Naive thymus-derived CD4-positive, alpha-beta T cell (primary cell): Measurements from ENCODE around the gene DGKH. TPM values are rescaled to one million over a fixed set of nuclear protein-coding genes. Genes with fewer than 3 reads are reported as not detected.
A peak's percentile ranks its signal among the peaks of the same experiment; 100 is the strongest.

ENCODE experiments used
- ATAC-seq: fragments of 150-1000 bp; cut with Tn5 transposase; 2 replicates; pipeline ENCODE4 v1.10.0; 2021; ENCODE audit warnings: mild to moderate bottlenecking, moderate library complexity
- CTCF ChIA-PET: fragments of 350-600 bp; sonication (Branson Sonifier 250); formaldehyde crosslinking; loops from one replicate; lab custom pipeline; 2021; ENCODE audit warnings: antibody characterized with exemption; lab: Charles Lee
- POLR2A ChIA-PET: fragments of 350-600 bp; sonication (Branson Sonifier 250); formaldehyde crosslinking; loops from one replicate; lab custom pipeline; 2021; ENCODE audit warnings: antibody characterized with exemption, inconsistent platforms; lab: Charles Lee
- DNase-seq, 9 donors: peaks; one replicate each; pipeline versions ENCODE4 v3.0.0 to v3.0.0-alpha.2; 2020 to 2022; ENCODE audit warnings: mixed read lengths in 1 of 9
- H3K27ac ChIP-seq: one replicate; pipeline ENCODE4 v1.7.0; 2013; ENCODE audit warnings: mild to moderate bottlenecking, low read depth, low read length, moderate library complexity
- H3K27me3 ChIP-seq, 2 donors: one replicate each; pipeline ENCODE4 v1.7.0; 2013; ENCODE audit warnings: low read length in 2 of 2, mild to moderate bottlenecking in 2 of 2, moderate library complexity in 2 of 2; ENCODE audit not compliant: control insufficient read depth in 2 of 2, insufficient read depth in 2 of 2
- H3K36me3 ChIP-seq, 3 experiments: 1 replicate in 2 of 3; 2 replicates in 1 of 3; pipeline ENCODE4 v1.7.0; 2013; ENCODE audit warnings: low read length in 3 of 3, mild to moderate bottlenecking in 3 of 3, moderate library complexity in 1 of 3; ENCODE audit not compliant: insufficient read depth in 3 of 3, control insufficient read depth in 2 of 3
- H3K4me1 ChIP-seq, 2 donors: one replicate each; pipeline ENCODE4 v1.7.0; 2013; ENCODE audit warnings: low read length in 2 of 2, mild to moderate bottlenecking in 2 of 2, moderate library complexity in 1 of 2; ENCODE audit not compliant: control insufficient read depth in 2 of 2, insufficient read depth in 2 of 2
- H3K4me3 ChIP-seq: 2 replicates; pipeline ENCODE4 v1.7.0; 2013; ENCODE audit warnings: mild to moderate bottlenecking, low read length
- H3K9me3 ChIP-seq, 3 experiments: 1 replicate in 2 of 3; 2 replicates in 1 of 3; pipeline ENCODE4 v1.7.0; 2013; ENCODE audit warnings: low read length in 3 of 3; ENCODE audit not compliant: control insufficient read depth in 2 of 3
- H3K27ac Mint-ChIP-seq, 9 donors: one replicate each; pipeline ENCODE4 v1.8.0; 2020 to 2022; ENCODE audit warnings: mixed read lengths in 9 of 9, mild to moderate bottlenecking in 8 of 9, moderate library complexity in 5 of 9, inconsistent platforms in 2 of 9
- H3K27me3 Mint-ChIP-seq, 5 donors: one replicate each; pipeline ENCODE4 v1.8.0; 2021 to 2022; ENCODE audit warnings: mixed read lengths in 5 of 5, mild to moderate bottlenecking in 1 of 5
- H3K36me3 Mint-ChIP-seq, 5 donors: one replicate each; pipeline ENCODE4 v1.8.0; 2020 to 2022; ENCODE audit warnings: mixed read lengths in 5 of 5, mild to moderate bottlenecking in 3 of 5, inconsistent platforms in 1 of 5
- H3K4me1 Mint-ChIP-seq, 7 donors: one replicate each; pipeline ENCODE4 v1.8.0; 2020 to 2022; ENCODE audit warnings: mixed read lengths in 7 of 7, mild to moderate bottlenecking in 3 of 7, inconsistent platforms in 1 of 7
- H3K4me3 Mint-ChIP-seq, 10 donors: one replicate each; pipeline ENCODE4 v1.8.0; 2020 to 2022; ENCODE audit warnings: mild to moderate bottlenecking in 10 of 10, mixed read lengths in 10 of 10, moderate library complexity in 6 of 10, inconsistent platforms in 2 of 10
- H3K9me3 Mint-ChIP-seq, 11 donors: one replicate each; pipeline ENCODE4 v1.8.0; 2020 to 2022; ENCODE audit warnings: mixed read lengths in 11 of 11, mild to moderate bottlenecking in 4 of 11, inconsistent platforms in 1 of 11, moderate library complexity in 1 of 11
- intact Hi-C, 2 donors: fragments of 100-400 bp; cut with micrococcal nuclease; formaldehyde crosslinking; loops; one replicate each; pipeline ENCODE4 v1.15.1; 2023
- polyA plus RNA-seq, 2 donors: library from polyadenylated mRNA; unstranded; fragments of 300-500 nt; fragmentation: Illumina TruSeq; gene quantifications; one replicate each; pipeline ENCODE4 v1.2.3, GENCODE V29; 2021
- total RNA-seq, 6 experiments: library from RNA in 5 of 6; stranded (reverse) in 5 of 6; gene quantifications; 1 replicate in 5 of 6; 2 replicates in 1 of 6; pipeline ENCODE4 v1.2.3 and lab custom pipeline; 2021 to 2026

Gene DGKH
- total and polyA plus RNA-seq, 7 experiments from 2014 or later, result 0.85 to 16.4 (median 6.8) TPM

DNA sequence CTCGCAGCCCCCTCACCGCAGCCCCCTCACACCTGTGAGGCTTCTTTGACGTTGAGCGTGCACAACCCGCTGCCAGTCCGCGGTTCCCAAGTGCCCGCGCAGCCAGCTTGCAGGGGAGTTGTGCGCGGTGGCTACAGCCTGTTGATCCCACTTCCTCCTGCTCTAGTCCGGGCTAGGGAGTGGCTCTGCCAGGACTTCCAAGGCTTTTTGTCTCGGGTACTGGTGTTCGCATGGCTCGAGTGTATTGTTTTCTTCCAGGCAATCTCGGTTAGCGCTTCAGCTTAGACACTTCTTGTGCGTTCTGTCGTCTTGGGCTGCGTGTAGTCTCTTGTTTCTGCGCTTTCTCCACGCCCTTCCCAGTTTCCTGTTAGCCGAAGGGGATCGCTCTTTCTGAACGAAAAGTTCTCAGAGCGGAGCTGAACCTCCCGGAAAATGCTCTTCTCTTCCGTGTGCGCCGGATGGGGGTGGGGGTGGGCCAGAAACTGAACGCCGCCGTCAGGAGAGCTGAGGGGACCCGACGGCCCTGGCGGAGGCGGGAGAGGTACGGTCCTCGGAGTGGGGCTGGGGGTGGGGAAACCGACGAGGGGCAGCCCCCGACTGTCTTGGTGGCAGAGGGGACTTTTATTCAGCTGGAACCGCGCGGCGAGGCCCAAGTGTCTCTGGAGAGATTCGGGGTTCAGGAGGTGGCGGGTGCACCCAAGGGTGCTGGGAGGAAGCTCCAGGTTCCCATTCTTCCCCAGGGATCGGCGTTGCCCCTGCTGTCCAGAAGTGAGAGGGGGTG is 697 bp upstream of the DGKH start:
- no peaks in the 10 kb centered on the region for H3K27me3 ChIP-seq
- Mint-ChIP-seq H3K9me3 (peaks cover 0 to 1% (median 0%) of the 10 kb centered on the region in 11 donors), H3K36me3 (peaks cover 0 to 10% (median 0%) of the 10 kb centered on the region in 5 donors), H3K4me3 (peak overlapping the region; percentile 83 to 96 (median 92)), H3K4me1 (peaks cover 5 to 35% (median 15%) of the 10 kb centered on the region in 7 donors), H3K27ac (peak overlapping the region in 8 of 9 donors; percentile 31 to 93 (median 66)), H3K27me3 (peaks cover 0 to 16% (median 0%) of the 10 kb centered on the region in 5 donors)
- ATAC-seq, result peak; percentile 42
- peaks cover 5 to 9% of the 10 kb centered on the region in 2 donors for H3K4me1 ChIP-seq
- peak overlapping the region; percentile 59 for H3K4me3 ChIP-seq
- POLR2A ChIA-PET, result interaction anchor here (0.6 to 2.7 kb wide), 6 partner anchors 9 to 987 kb away, joined by 3 to 12 read pairs (median 4); partner anchors contain the start of genes VWA8 and WBP4
- H3K36me3 ChIP-seq, result peaks cover 0 to 3% (median 0%) of the 10 kb centered on the region in 3 experiments
- H3K9me3 ChIP-seq, result no peaks in the 10 kb centered on the region
- peak in 7 of 9 donors; percentile 18 to 46 (median 23) for DNase-seq
- peak overlapping the region; percentile 67 for H3K27ac ChIP-seq
- intact Hi-C loops, result loop anchor here (1.0 to 10.0 kb wide), 12 partner anchors 7 to 1273 kb away; partner anchors contain the start of genes VWA8 (in 2 of the 2), KBTBD6 (in 1 of the 2), MRPS31 (in 1 of the 2) and NAA16 (in 1 of the 2)
- CTCF ChIA-PET, result interaction anchor here (0.6 kb wide), 2 partner anchors 9 to 27 kb away, joined by 3 to 4 read pairs; no protein-coding TSS in a partner anchor

GRCh38 chr13:42048684-42049453 is 421 bp downstream of the DGKH start:
- Histone ChIP-seq H3K36me3 (peaks cover 0 to 3% (median 0%) of the 10 kb centered on the region in 3 experiments), H3K27me3 (no peaks in the 10 kb centered on the region), H3K9me3 (no peaks in the 10 kb centered on the region), H3K27ac (peak overlapping the region; percentile 67), H3K4me3 (peak overlapping the region; percentile 84), H3K4me1 (peaks cover 5 to 9% of the 10 kb centered on the region in 2 donors)
- CTCF ChIA-PET, result no interaction called here
- POLR2A ChIA-PET, result interaction anchor here (1.2 to 2.7 kb wide), 2 partner anchors 88 to 988 kb away, joined by 3 to 12 read pairs; partner anchors contain the start of genes VWA8 and WBP4
- Mint-ChIP-seq H3K27me3 (peaks cover 0 to 15% (median 0%) of the 10 kb centered on the region in 5 donors), H3K9me3 (peaks cover 0 to 1% (median 0%) of the 10 kb centered on the region in 11 donors), H3K4me1 (peaks cover 6 to 38% (median 15%) of the 10 kb centered on the region in 7 donors), H3K4me3 (peak overlapping the region; percentile 83 to 96 (median 92)), H3K27ac (peak overlapping the region in 2 of 9 donors; percentile 74 to 78), H3K36me3 (peaks cover 0 to 11% (median 0%) of the 10 kb centered on the region in 5 donors)
- DNase-seq, result peak; percentile 20 to 81 (median 43)
- intact Hi-C loops, result loop anchor here (1.0 to 10.0 kb wide), 12 partner anchors 9 to 1274 kb away; partner anchors contain the start of genes VWA8 (in 2 of the 2), KBTBD6 (in 1 of the 2), MRPS31 (in 1 of the 2) and NAA16 (in 1 of the 2)
- peak; percentile 81 for ATAC-seq

DNA sequence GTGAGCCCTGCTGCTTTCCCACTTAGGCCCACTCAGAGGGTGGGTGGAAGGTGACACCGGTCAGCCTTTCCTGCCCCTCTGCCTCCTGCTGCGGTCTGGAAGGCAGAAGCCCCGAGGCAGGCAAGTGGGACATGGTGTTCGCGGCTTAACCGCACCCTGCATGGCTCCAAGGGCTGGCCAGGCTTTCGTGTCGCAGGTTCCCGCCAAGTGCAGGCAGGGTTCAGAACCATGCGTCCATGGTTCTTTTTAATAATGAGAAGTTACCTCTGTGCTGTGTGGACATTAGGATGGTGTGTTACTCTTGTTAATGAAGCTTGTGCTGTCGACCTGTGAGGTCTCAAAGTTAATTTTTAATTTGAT is 986 bp downstream of the DGKH start:
- Histone ChIP-seq H3K27ac (peak overlapping the region; percentile 16), H3K9me3 (no peaks in the 10 kb centered on the region), H3K4me3 (peak overlapping the region; percentile 84), H3K36me3 (peaks cover 0 to 3% (median 0%) of the 10 kb centered on the region in 3 experiments), H3K27me3 (no peaks in the 10 kb centered on the region), H3K4me1 (peaks cover 5 to 9% of the 10 kb centered on the region in 2 donors)
- peaks cover 0 to 11% (median 0%) of the 10 kb centered on the region in 5 donors for H3K36me3 Mint-ChIP-seq
- intact Hi-C loops, result loop anchor here (2.0 to 10.0 kb wide), 10 partner anchors 61 to 1275 kb away; partner anchors contain the start of genes VWA8 (in 2 of the 2), KBTBD6 (in 1 of the 2), MRPS31 (in 1 of the 2) and NAA16 (in 1 of the 2)
- H3K9me3 Mint-ChIP-seq, result no peaks in the 10 kb centered on the region
- peaks cover 0 to 15% (median 0%) of the 10 kb centered on the region in 5 donors for H3K27me3 Mint-ChIP-seq
- ATAC-seq, result no peak
- H3K4me3 Mint-ChIP-seq, result peak overlapping the region; percentile 82 to 96 (median 89)
- DNase-seq, result no peak
- POLR2A ChIA-PET, result interaction anchor here (2.7 kb wide), 1 partner anchor 89 kb away, joined by 12 read pairs; the partner anchor contains the start of gene VWA8
- CTCF ChIA-PET, result no interaction called here
- H3K4me1 Mint-ChIP-seq, result peaks cover 6 to 41% (median 15%) of the 10 kb centered on the region in 7 donors
- H3K27ac Mint-ChIP-seq, result peak overlapping the region in 2 of 9 donors; percentile 38 to 74

DNA sequence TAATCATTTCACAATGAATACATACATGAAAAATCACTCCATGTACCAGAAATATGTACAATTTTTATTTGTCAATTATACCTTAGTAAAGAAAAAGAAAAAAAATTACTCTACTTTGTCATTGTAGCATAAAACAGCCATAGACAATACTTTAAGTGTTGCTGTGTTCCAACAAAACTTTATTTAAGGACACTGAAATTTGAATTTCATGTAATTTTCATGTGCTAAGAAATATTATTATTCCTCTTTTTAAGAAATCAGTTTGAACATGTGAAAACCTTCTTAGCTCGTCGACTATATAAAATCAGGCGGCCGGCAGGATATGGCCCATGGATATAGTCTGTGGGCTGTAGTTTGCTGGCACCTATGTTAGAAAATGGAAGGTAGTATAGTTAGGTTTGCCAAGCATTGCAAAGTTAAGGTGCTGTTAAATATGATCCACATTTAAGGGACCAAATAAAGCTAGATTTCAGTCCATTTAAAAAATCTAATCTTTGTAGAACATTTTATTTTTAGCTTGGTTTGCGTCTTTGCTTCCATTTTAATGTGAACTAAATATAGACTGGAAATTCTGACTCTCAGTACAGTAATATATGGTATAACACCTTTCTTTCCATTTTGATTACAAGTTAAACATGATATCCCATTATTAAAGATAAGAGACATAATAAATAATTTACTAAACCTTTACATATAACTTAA is 6.5 kb downstream of the DGKH start:
- no peak overlapping the region for H3K27ac ChIP-seq
- H3K36me3 ChIP-seq, result no peaks in the 10 kb centered on the region
- no peaks in the 10 kb centered on the region for H3K9me3 ChIP-seq
- ChIA-PET CTCF (interaction anchor here (1.2 kb wide), 1 partner anchor 21 kb away, joined by 3 read pairs; no protein-coding TSS in a partner anchor), POLR2A (interaction anchor here (0.6 kb wide), 1 partner anchor 639 kb away, joined by 3 read pairs; no protein-coding TSS in a partner anchor)
- intact Hi-C loops, result loop anchor here in 1 of 2 donors (2.0 kb wide), 1 partner anchor 16 kb away; no protein-coding TSS in a partner anchor
- H3K36me3 Mint-ChIP-seq, result peaks cover 6 to 26% (median 9%) of the 10 kb centered on the region in 5 donors
- H3K27me3 ChIP-seq, result no peaks in the 10 kb centered on the region
- peaks cover 0 to 45% (median 4%) of the 10 kb centered on the region in 7 donors for H3K4me1 Mint-ChIP-seq
- ATAC-seq, result no peak
- H3K4me3 ChIP-seq, result no peak overlapping the region
- no peak overlapping the region for H3K27ac Mint-ChIP-seq
- no peaks in the 10 kb centered on the region for H3K4me1 ChIP-seq
- H3K27me3 Mint-ChIP-seq, result no peaks in the 10 kb centered on the region
- peaks cover 0 to 6% (median 0%) of the 10 kb centered on the region in 11 donors for H3K9me3 Mint-ChIP-seq
- no peak for DNase-seq
- no peak overlapping the region for H3K4me3 Mint-ChIP-seq

DNA sequence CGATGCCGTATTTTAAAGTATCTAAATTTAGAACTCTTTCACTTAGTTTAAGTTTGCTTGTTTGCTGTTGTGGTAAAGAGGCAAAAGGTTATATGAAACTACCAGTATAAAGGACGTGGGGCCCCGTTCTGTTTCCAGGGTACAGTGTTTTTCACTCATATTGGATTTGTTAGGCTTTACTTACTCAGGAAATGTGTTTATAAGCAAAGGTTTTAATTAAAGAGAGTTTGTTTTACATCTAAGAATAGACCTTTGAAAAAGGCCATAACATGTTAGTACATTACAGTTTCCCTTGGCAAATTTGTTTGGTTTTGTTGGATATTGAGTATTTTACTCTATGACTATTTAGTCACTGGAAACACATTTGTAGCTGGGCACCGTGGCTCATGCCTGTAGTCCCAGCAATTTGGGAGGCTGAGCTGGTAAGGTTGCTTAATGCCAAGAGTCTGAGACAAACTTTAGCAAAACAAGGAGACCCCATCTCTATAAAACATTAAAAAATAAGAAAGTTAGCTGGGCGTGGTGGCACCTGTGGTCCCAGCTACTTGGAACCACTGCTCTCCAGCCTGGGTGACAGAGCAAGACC is 7.1 kb downstream of the DGKH start:
- Mint-ChIP-seq H3K9me3 (peaks cover 0 to 8% (median 0%) of the 10 kb centered on the region in 11 donors), H3K27ac (no peak overlapping the region), H3K27me3 (no peaks in the 10 kb centered on the region), H3K4me1 (peaks cover 0 to 41% (median 4%) of the 10 kb centered on the region in 7 donors), H3K36me3 (peaks cover 9 to 31% (median 12%) of the 10 kb centered on the region in 5 donors), H3K4me3 (no peak overlapping the region)
- intact Hi-C loops, result loop anchor here in 1 of 2 donors (2.0 kb wide), 1 partner anchor 17 kb away; no protein-coding TSS in a partner anchor
- Histone ChIP-seq H3K4me3 (no peak overlapping the region), H3K27me3 (no peaks in the 10 kb centered on the region), H3K27ac (no peak overlapping the region), H3K36me3 (no peaks in the 10 kb centered on the region), H3K9me3 (no peaks in the 10 kb centered on the region), H3K4me1 (no peaks in the 10 kb centered on the region)
- ChIA-PET CTCF (interaction anchor here (1.2 kb wide), 1 partner anchor 20 kb away, joined by 3 read pairs; no protein-coding TSS in a partner anchor), POLR2A (interaction anchor here (0.6 to 2.1 kb wide), 3 partner anchors 8 to 639 kb away, joined by 3 to 6 read pairs (median 3); partner anchors contain the start of gene VWA8)
- ATAC-seq (no peak), DNase-seq (no peak)
